MM.1S (cell line): ENCODE results near the gene STARD9.
A peak's percentile ranks its signal among the peaks of the same experiment; 100 is the strongest.
"Not testable (repeated sequence)": the region's sequence is repeated elsewhere in the genome, so short reads cannot be mapped to it uniquely, and the experiment has no call there.

ENCODE experiments used
- DNase-seq: peaks from one replicate; pipeline ENCODE4 v3.0.0-alpha.2; 2015
- H2AFZ ChIP-seq: fragments of 300-600 bp; sonication (generic); 2 replicates; pipeline ENCODE4 v1.6.0; 2016; ENCODE audit warnings: antibody characterized with exemption, low read length
- H3F3A ChIP-seq: fragments of 300-600 bp; sonication (generic); 2 replicates; pipeline ENCODE4 v1.6.1; 2016; ENCODE audit warnings: mild to moderate bottlenecking, antibody characterized with exemption, low read length, moderate library complexity, mixed read lengths; ENCODE audit not compliant: insufficient read depth
- H3K27ac ChIP-seq: fragments of 300-600 bp; sonication (generic); 2 replicates; pipeline ENCODE4 v1.5.1; 2016; ENCODE audit warnings: mild to moderate bottlenecking, low read length
- H3K27me3 ChIP-seq: fragments of 300-600 bp; sonication (generic); replicated peaks from 2 replicates; pipeline ENCODE4 v1.6.0; 2016; ENCODE audit warnings: low read length; ENCODE audit not compliant: insufficient read depth
- H3K36me3 ChIP-seq: fragments of 300-600 bp; sonication (generic); replicated peaks from 2 replicates; pipeline ENCODE4 v1.6.1; 2016; ENCODE audit warnings: mild to moderate bottlenecking, low read length, mixed read lengths; ENCODE audit not compliant: insufficient read depth
- H3K4me1 ChIP-seq: fragments of 300-600 bp; sonication (generic); 2 replicates; pipeline ENCODE4 v1.6.1; 2016; ENCODE audit warnings: low read length, mixed read lengths
- H3K4me2 ChIP-seq: fragments of 300-600 bp; sonication (generic); 2 replicates; pipeline ENCODE4 v1.6.0; 2016; ENCODE audit warnings: low read depth, low read length
- H3K4me3 ChIP-seq: fragments of 300-600 bp; sonication (generic); 2 replicates; pipeline ENCODE4 v1.5.1; 2016; ENCODE audit warnings: low read length, mixed read lengths
- H3K79me2 ChIP-seq: fragments of 300-600 bp; sonication (generic); 2 replicates; pipeline ENCODE4 v1.6.1; 2016; ENCODE audit warnings: mixed run types, low read length, mixed read lengths
- H3K9ac ChIP-seq: fragments of 300-600 bp; sonication (generic); 2 replicates; pipeline ENCODE4 v1.6.1; 2016; ENCODE audit warnings: low read length, mixed read lengths
- H3K9me2 ChIP-seq: fragments of 300-600 bp; sonication (generic); replicated peaks from 2 replicates; pipeline ENCODE4 v1.6.1; 2016; ENCODE audit warnings: mild to moderate bottlenecking, low read length, mixed read lengths; ENCODE audit not compliant: insufficient read depth
- H3K9me3 ChIP-seq: fragments of 300-600 bp; sonication (generic); replicated peaks from 2 replicates; pipeline ENCODE4 v1.6.1; 2016; ENCODE audit warnings: mild to moderate bottlenecking, low read length, mixed read lengths; ENCODE audit not compliant: insufficient read depth
- H4K20me1 ChIP-seq: fragments of 300-600 bp; sonication (generic); 2 replicates; pipeline ENCODE4 v1.6.1; 2016; ENCODE audit warnings: mild to moderate bottlenecking, low read length, moderate library complexity, mixed read lengths; ENCODE audit not compliant: insufficient read depth
- EZH2 ChIP-seq: fragments of 300-600 bp; sonication (generic); optimal IDR thresholded peaks from 2 replicates; pipeline ENCODE3; 2017; ENCODE audit warnings: low read depth, mild to moderate bottlenecking, antibody characterized with exemption, low read length, mixed read lengths
- EZH2phosphoT487 ChIP-seq: fragments of 300-600 bp; sonication (generic); IDR thresholded peaks from 2 replicates; pipeline ENCODE4 v1.6.1; 2018; ENCODE audit warnings: antibody characterized with exemption, low read length
- TF ChIP-seq, protein P1 (sequence below): fragments of 300-600 bp; sonication (generic); IDR thresholded peaks from 2 replicates; pipeline ENCODE4 v1.5.1; 2016; ENCODE audit warnings: antibody characterized with exemption, low read length, mixed read lengths

The STARD9 gene

GRCh38 chr15:42549032-42549491, 26.3 kb upstream of the STARD9 start:
- no peaks in the 10 kb centered on the region for H3K9me2 ChIP-seq
- no peaks in the 10 kb centered on the region for H3K9me3 ChIP-seq
- H4K20me1 ChIP-seq: peaks cover 5% of the 10 kb centered on the region; the same call in 1 of the 2 replicates
- DNase-seq: peak; percentile 46
- peaks cover 26% of the 10 kb centered on the region for H3F3A ChIP-seq
- H3K9ac ChIP-seq: peak overlapping the region; percentile 96
- H3K4me2 ChIP-seq: peak overlapping the region; percentile 89; the same call in 1 of the 2 replicates
- H3K4me1 ChIP-seq: peaks cover 36% of the 10 kb centered on the region
- H3K27me3 ChIP-seq: no peaks in the 10 kb centered on the region
- peaks cover 81% of the 10 kb centered on the region for H3K79me2 ChIP-seq
- no peak for TF ChIP-seq EZH2phosphoT487
- TF ChIP-seq, protein P1, sequence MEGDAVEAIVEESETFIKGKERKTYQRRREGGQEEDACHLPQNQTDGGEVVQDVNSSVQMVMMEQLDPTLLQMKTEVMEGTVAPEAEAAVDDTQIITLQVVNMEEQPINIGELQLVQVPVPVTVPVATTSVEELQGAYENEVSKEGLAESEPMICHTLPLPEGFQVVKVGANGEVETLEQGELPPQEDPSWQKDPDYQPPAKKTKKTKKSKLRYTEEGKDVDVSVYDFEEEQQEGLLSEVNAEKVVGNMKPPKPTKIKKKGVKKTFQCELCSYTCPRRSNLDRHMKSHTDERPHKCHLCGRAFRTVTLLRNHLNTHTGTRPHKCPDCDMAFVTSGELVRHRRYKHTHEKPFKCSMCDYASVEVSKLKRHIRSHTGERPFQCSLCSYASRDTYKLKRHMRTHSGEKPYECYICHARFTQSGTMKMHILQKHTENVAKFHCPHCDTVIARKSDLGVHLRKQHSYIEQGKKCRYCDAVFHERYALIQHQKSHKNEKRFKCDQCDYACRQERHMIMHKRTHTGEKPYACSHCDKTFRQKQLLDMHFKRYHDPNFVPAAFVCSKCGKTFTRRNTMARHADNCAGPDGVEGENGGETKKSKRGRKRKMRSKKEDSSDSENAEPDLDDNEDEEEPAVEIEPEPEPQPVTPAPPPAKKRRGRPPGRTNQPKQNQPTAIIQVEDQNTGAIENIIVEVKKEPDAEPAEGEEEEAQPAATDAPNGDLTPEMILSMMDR: no peak
- TF ChIP-seq EZH2: no peak
- H3K4me3 ChIP-seq: peak overlapping the region; percentile 88
- peak overlapping the region; percentile 72 for H3K27ac ChIP-seq
- H2AFZ ChIP-seq: peak overlapping the region; percentile 73
- H3K36me3 ChIP-seq: 0 out of 2 replicates have a peak, but pooled peaks cover 1% of the 10 kb centered on the region

- Histone ChIP-seq H3K79me2 (peaks cover 89% of the 10 kb centered on the region), H3K27ac (peak overlapping the region; percentile 59; the same call in 1 of the 2 replicates), H2AFZ (no peak overlapping the region), H3K36me3 (no peaks in the 10 kb centered on the region), H3K27me3 (no peaks in the 10 kb centered on the region), H3K9me3 (no peaks in the 10 kb centered on the region), H3K9me2 (no peaks in the 10 kb centered on the region), H4K20me1 (peaks cover 5% of the 10 kb centered on the region; the same call in 1 of the 2 replicates), H3K4me3 (peak overlapping the region; percentile 88), H3F3A (peaks cover 26% of the 10 kb centered on the region), H3K9ac (peak overlapping the region; percentile 96; the same call in 1 of the 2 replicates), H3K4me2 (peak overlapping the region; percentile 56), H3K4me1 (peaks cover 36% of the 10 kb centered on the region)
- TF ChIP-seq EZH2phosphoT487 (no peak), EZH2 (no peak)
- TF ChIP-seq, protein P1: no peak
- no peak for DNase-seq
Observed at GRCh38 chr15:42549741-42550392, 25.5 kb upstream of the STARD9 start.

- Histone ChIP-seq H3K4me3 (no peak overlapping the region), H3K4me2 (peak overlapping the region; percentile 20), H3K27ac (no peak overlapping the region; the same call in 1 of the 2 replicates), H3K9me2 (no peaks in the 10 kb centered on the region), H3K79me2 (peaks cover 89% of the 10 kb centered on the region), H3K36me3 (no peaks in the 10 kb centered on the region; the same call in 1 of the 2 replicates), H3K9ac (no peak overlapping the region), H3K9me3 (no peaks in the 10 kb centered on the region), H2AFZ (no peak overlapping the region), H3K4me1 (peaks cover 21% of the 10 kb centered on the region), H3F3A (peaks cover 18% of the 10 kb centered on the region; the same call in 1 of the 2 replicates), H4K20me1 (peaks cover 5% of the 10 kb centered on the region; the same call in 1 of the 2 replicates), H3K27me3 (no peaks in the 10 kb centered on the region)
- TF ChIP-seq EZH2 (no peak), EZH2phosphoT487 (no peak)
- TF ChIP-seq, protein P1: no peak
- DNase-seq: no peak
Observed at GRCh38 chr15:42553554-42553953, 21.9 kb upstream of the STARD9 start.

DNA sequence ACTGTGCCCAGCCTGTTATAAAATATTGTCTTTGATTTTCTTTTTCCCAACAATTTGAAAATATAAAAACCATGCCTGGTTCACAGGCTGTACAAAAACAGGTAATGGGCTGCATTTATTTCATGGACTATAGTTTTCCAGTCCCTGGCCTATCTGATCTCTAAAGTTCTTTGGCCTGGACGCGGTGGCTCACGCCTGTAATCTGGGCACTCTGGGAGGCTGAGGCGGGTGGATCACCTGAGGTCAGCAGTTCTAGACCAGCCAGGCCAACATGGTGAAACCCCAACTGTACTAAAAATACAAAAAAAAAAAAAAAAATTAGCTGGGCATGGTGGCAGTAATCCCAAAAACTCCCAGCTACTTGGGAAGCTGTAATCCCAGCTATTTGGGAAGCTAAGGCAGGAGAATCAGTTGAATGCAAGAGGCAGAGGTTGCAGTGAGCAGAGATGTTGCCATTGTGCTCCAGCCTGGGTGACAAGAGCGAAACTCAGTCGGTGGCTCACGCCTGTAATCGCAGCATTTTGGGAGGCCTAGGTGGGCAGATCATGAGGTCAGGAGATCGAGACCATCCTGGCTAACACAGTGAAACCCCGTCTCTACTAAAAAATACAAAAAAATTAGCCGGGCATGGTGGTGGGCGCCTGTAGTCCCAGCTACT, 18.7 kb upstream of the STARD9 start:
- not testable (repeated sequence) for H2AFZ ChIP-seq, DNase-seq, H3K4me2 ChIP-seq, H3K4me3 ChIP-seq, H3K9me2 ChIP-seq, H3K27ac ChIP-seq, H3K9me3 ChIP-seq, H3F3A ChIP-seq, H3K9ac ChIP-seq, H3K27me3 ChIP-seq, H3K4me1 ChIP-seq, H4K20me1 ChIP-seq
- H3K36me3 ChIP-seq: peaks cover 20% of the 10 kb centered on the region; the same call in 1 of the 2 replicates
- peaks cover 78% of the 10 kb centered on the region for H3K79me2 ChIP-seq
